Endothelial cell of umbilical vein (primary cell): Measurements from ENCODE around the gene STARD13. TPM values are rescaled to one million over a fixed set of nuclear protein-coding genes. Genes with fewer than 3 reads are reported as not detected.

Experiments used
- BruUV-seq: library from RNA; stranded (reverse); fragments of 400-500 nt; replicated peaks from 2 replicates; lab custom pipeline; 2021; lab: Mats Ljungman, UMichigan
- CTCF ChIA-PET: fragments of 300-600, 350-600 bp; sonication (Branson Sonifier 250); formaldehyde crosslinking; loops from one replicate; lab custom pipeline; 2021; ENCODE audit warnings: antibody characterized with exemption, inconsistent platforms; lab: Charles Lee
- POLR2A ChIA-PET: fragments of 300-600, 350-600 bp; sonication (Branson Sonifier 250); formaldehyde crosslinking; loops from one replicate; lab custom pipeline; 2021; ENCODE audit warnings: antibody characterized with exemption, inconsistent platforms; lab: Charles Lee
- DNase-seq: peaks from one replicate; pipeline ENCODE4 v3.0.0-alpha.2; 2011; ENCODE audit warnings: low read depth, low spot score
- FAIRE-seq: peaks from 2 replicates; lab custom pipeline; 2011; peaks lifted over from hg19 to GRCh38; lab: Jason Lieb, UNC
- H2AFZ ChIP-seq: 2 replicates; pipeline ENCODE4 v1.6.0; 2012; ENCODE audit warnings: low read depth, low read length, control low read depth, inconsistent platforms
- H3K27ac ChIP-seq: 2 replicates; pipeline ENCODE4 v1.5.1; 2011; ENCODE audit warnings: low read depth, mild to moderate bottlenecking, control low read depth, low read length, moderate library complexity; ENCODE audit not compliant: insufficient read depth
- H3K27me3 ChIP-seq, 2 experiments: 2 replicates each; pipeline versions ENCODE4 v1.6.0 to v1.6.1; 2011; ENCODE audit warnings: low read length in 2 of 2, mixed read lengths in 1 of 2; ENCODE audit not compliant: control insufficient read depth in 2 of 2, insufficient read depth in 2 of 2
- H3K36me3 ChIP-seq, 2 experiments: 2 replicates in 1 of 2; 3 replicates in 1 of 2; pipeline ENCODE4 v1.5.1; 2011; ENCODE audit warnings: low read length in 2 of 2, mild to moderate bottlenecking in 1 of 2, moderate library complexity in 1 of 2; ENCODE audit not compliant: control insufficient read depth in 2 of 2, insufficient read depth in 2 of 2; ENCODE audit errors: extremely low read depth in 1 of 2
- H3K4me1 ChIP-seq: 3 replicates; pipeline ENCODE4 v1.5.1; 2011; ENCODE audit warnings: mild to moderate bottlenecking, low read length; ENCODE audit not compliant: control insufficient read depth, insufficient read depth; ENCODE audit errors: extremely low read depth
- H3K4me2 ChIP-seq: 2 replicates; pipeline ENCODE4 v1.6.1; 2011; ENCODE audit warnings: low read length, control low read depth, mixed read lengths; ENCODE audit not compliant: insufficient read depth
- H3K4me3 ChIP-seq, 3 experiments: fragments of 200-600 bp in 1 of 3; sonication (generic), shearing (Covaris generic) in 1 of 3; replicated peaks in 1 of 3; 2 replicates each; pipeline ENCODE4 v1.5.1; 2011 to 2016; ENCODE audit warnings: control low read depth in 3 of 3, low read length in 3 of 3, mild to moderate bottlenecking in 2 of 3, inconsistent platforms in 1 of 3, low read depth in 1 of 3, moderate library complexity in 1 of 3; ENCODE audit not compliant: insufficient read depth in 1 of 3
- H3K79me2 ChIP-seq: 2 replicates; pipeline ENCODE4 v1.6.0; 2012; ENCODE audit warnings: low read length, inconsistent platforms; ENCODE audit not compliant: control insufficient read depth, insufficient read depth
- H3K9ac ChIP-seq: replicated peaks from 2 replicates; pipeline ENCODE3; 2011; ENCODE audit warnings: low read length, control low read depth; ENCODE audit not compliant: insufficient read depth; ENCODE audit errors: extremely low read depth
- H3K9me1 ChIP-seq: replicated peaks from 3 replicates; pipeline ENCODE4 v1.6.0; 2011; ENCODE audit warnings: mild to moderate bottlenecking, low read length; ENCODE audit not compliant: control insufficient read depth, insufficient read depth; ENCODE audit errors: extremely low read depth
- H3K9me3 ChIP-seq: replicated peaks from 2 replicates; pipeline ENCODE4 v1.5.1; 2012; ENCODE audit warnings: low read length, inconsistent platforms; ENCODE audit not compliant: control insufficient read depth, insufficient read depth
- H4K20me1 ChIP-seq: replicated peaks from 2 replicates; pipeline ENCODE3; 2011; ENCODE audit warnings: mild to moderate bottlenecking, low read length; ENCODE audit not compliant: control insufficient read depth, insufficient read depth; ENCODE audit errors: extremely low read depth
- EZH2 ChIP-seq: IDR thresholded peaks from 2 replicates; pipeline ENCODE4 v1.6.1; 2012; ENCODE audit warnings: borderline replicate concordance, low read depth, mild to moderate bottlenecking, moderate library complexity, low read length, inconsistent platforms; ENCODE audit not compliant: severe bottlenecking
- FOS ChIP-seq: IDR thresholded peaks from 2 replicates; pipeline ENCODE4 v1.6.1; 2011; ENCODE audit warnings: mild to moderate bottlenecking, low read length, moderate library complexity, borderline replicate concordance; ENCODE audit not compliant: insufficient read depth
- GATA2 ChIP-seq: IDR thresholded peaks from 2 replicates; pipeline ENCODE4 v1.7.0; 2011; ENCODE audit warnings: low read depth, mild to moderate bottlenecking, moderate library complexity, mixed read lengths, low read length; ENCODE audit not compliant: insufficient read length, insufficient read depth
- JUN ChIP-seq: IDR thresholded peaks from 2 replicates; pipeline ENCODE4 v1.6.1; 2011; ENCODE audit warnings: borderline replicate concordance, low read depth; ENCODE audit not compliant: insufficient read length, insufficient read depth
- MYC ChIP-seq: IDR thresholded peaks from one replicate; pipeline ENCODE4 v1.6.1; 2011; ENCODE audit warnings: mild to moderate bottlenecking, low read depth, low read length
- POLR2A ChIP-seq: IDR thresholded peaks from 2 replicates; pipeline ENCODE4 v1.6.1; 2012; ENCODE audit warnings: low read depth, mild to moderate bottlenecking, control low read depth, low read length
- POLR2AphosphoS5 ChIP-seq: IDR thresholded peaks from 2 replicates; pipeline ENCODE4 v1.6.1; 2012; ENCODE audit warnings: low read depth, mild to moderate bottlenecking, control low read depth, low read length, moderate library complexity; ENCODE audit not compliant: insufficient read depth
- dilution Hi-C: fragments of 300-500 bp; cut with MboI; formaldehyde crosslinking; loops from one replicate; pipeline ENCODE4 v1.15.0; 2019; ENCODE audit warnings: low sequenced_read_pairs; ENCODE audit not compliant: extremely low pct_ligation_motif_present
- intact Hi-C: fragments of 100-400 bp; cut with micrococcal nuclease; formaldehyde crosslinking; loops from one replicate; pipeline ENCODE4 v1.10.0; 2022
- polyA plus RNA-seq, 4 experiments: library from polyadenylated mRNA; depleted of rRNA in 3 of 4; stranded (reverse) in 3 of 4; unstranded in 1 of 4; fragments of >200 nt; gene quantifications; 2 replicates each; pipeline versions ENCODE4 v1.2.1 to v1.2.3, GENCODE V29; 2011 to 2012; ENCODE audit warnings: missing spikeins in 1 of 4
- total RNA-seq: library from RNA; stranded (reverse); gene quantifications from 2 replicates; pipeline ENCODE4 v1.2.3, GENCODE V29; 2021
- TF ChIP-seq, protein P1 (sequence below): IDR thresholded peaks from 2 replicates; pipeline ENCODE4 v1.6.1; 2011; ENCODE audit not compliant: insufficient read depth, insufficient read length
- TF ChIP-seq, protein P2 (sequence below), 2 donors: IDR thresholded peaks; 1 replicate in 1 of 2; 2 replicates in 1 of 2; pipeline ENCODE4 v1.5.1; 2011; ENCODE audit warnings: low read length in 2 of 2, mild to moderate bottlenecking in 2 of 2, moderate library complexity in 2 of 2, control low read depth in 1 of 2, inconsistent platforms in 1 of 2, low read depth in 1 of 2; ENCODE audit not compliant: insufficient read depth in 1 of 2; ENCODE audit errors: extremely low read depth in 1 of 2

The STARD13 gene
- total and polyA plus RNA-seq, 2 donors (not counting 3 experiments of a cell fraction or from before 2014, with no cell fraction given), result 11.0 to 47.7 TPM

DNA sequence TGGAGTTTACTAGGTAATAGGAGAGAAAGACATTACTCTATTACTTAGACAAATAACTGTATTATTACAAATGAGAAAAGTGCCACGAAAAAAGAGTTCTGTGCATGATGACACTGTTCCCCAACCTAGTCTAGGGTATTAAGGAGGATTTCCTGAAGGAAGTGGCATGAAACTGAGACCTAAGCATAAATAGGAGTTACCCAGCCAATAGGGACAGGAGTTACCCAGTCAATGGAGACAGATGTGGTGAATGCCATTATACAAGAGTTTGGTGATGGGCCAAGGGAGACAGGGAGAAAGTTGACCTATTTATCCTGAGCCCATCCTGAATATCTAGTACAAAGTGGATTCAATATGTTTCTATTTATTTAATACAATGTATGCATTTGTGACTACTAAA is 203.9 kb downstream of the STARD13 start:
- Histone ChIP-seq H3K4me3 (no peak overlapping the region), H3K27me3 (no peaks in the 10 kb centered on the region), H3K9me1 (no peaks in the 10 kb centered on the region), H3K36me3 (no peaks in the 10 kb centered on the region), H3K4me2 (no peak overlapping the region), H3K79me2 (no peaks in the 10 kb centered on the region), H3K27ac (no peak overlapping the region), H3K9me3 (no peaks in the 10 kb centered on the region), H3K9ac (no peak overlapping the region), H2AFZ (peak overlapping the region; percentile 3), H3K4me1 (peaks cover 16% of the 10 kb centered on the region), H4K20me1 (no peaks in the 10 kb centered on the region)
- DNase-seq (no peak), FAIRE-seq (no peak)
- dilution Hi-C loops (no loop called here), intact Hi-C loops (no loop called here)
- BruUV-seq, result no TSS peak
- TF ChIP-seq JUN (no peak), MYC (no peak), GATA2 (no peak), EZH2 (no peak), POLR2A (no peak), POLR2AphosphoS5 (no peak), FOS (no peak)
- TF ChIP-seq, protein P1, sequence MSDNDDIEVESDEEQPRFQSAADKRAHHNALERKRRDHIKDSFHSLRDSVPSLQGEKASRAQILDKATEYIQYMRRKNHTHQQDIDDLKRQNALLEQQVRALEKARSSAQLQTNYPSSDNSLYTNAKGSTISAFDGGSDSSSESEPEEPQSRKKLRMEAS, result no peak
- TF ChIP-seq, protein P2, sequence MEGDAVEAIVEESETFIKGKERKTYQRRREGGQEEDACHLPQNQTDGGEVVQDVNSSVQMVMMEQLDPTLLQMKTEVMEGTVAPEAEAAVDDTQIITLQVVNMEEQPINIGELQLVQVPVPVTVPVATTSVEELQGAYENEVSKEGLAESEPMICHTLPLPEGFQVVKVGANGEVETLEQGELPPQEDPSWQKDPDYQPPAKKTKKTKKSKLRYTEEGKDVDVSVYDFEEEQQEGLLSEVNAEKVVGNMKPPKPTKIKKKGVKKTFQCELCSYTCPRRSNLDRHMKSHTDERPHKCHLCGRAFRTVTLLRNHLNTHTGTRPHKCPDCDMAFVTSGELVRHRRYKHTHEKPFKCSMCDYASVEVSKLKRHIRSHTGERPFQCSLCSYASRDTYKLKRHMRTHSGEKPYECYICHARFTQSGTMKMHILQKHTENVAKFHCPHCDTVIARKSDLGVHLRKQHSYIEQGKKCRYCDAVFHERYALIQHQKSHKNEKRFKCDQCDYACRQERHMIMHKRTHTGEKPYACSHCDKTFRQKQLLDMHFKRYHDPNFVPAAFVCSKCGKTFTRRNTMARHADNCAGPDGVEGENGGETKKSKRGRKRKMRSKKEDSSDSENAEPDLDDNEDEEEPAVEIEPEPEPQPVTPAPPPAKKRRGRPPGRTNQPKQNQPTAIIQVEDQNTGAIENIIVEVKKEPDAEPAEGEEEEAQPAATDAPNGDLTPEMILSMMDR (IDR thresholded peaks at IDR 0.05; ENCODE audit: extremely low read depth in 1 of 2, insufficient read depth in 1 of 2, low read depth in 1 of 2, low read length in 2 of 2), result no peak
- POLR2A ChIA-PET, result no interaction called here
- CTCF ChIA-PET, result interaction anchor here (1.3 kb wide), 1 partner anchor 24 kb away, joined by 6 read pairs; no protein-coding TSS in a partner anchor
